GM23338 (cell line): Measurements from ENCODE around the gene RFX7. TPM values are rescaled to one million over a fixed set of nuclear protein-coding genes. Genes with fewer than 3 reads are reported as not detected.

Source experiments
- ATAC-seq: fragments of 200-7000 bp; cut with Tn5 transposase; 3 replicates; pipeline ENCODE4 v1.9.1; 2020
- DNase-seq: peaks from one replicate; pipeline ENCODE4 v3.0.0-alpha.2; 2015; ENCODE audit warnings: low spot score
- H2AFZ ChIP-seq: fragments of 200-600 bp; sonication (generic); 2 replicates; pipeline ENCODE4 v1.8.0; 2016; ENCODE audit warnings: antibody characterized with exemption, mild to moderate bottlenecking, moderate library complexity
- H3F3A ChIP-seq: fragments of 200-600 bp; sonication (generic); replicated peaks from 2 replicates; pipeline ENCODE4 v1.8.0; 2017; ENCODE audit warnings: antibody characterized with exemption, mixed run types, low read depth
- H3K27ac ChIP-seq: fragments of 200-600 bp; sonication (generic); 2 replicates; pipeline ENCODE4 v1.6.1; 2016; ENCODE audit warnings: low read depth
- H3K27me3 ChIP-seq: fragments of 200-600 bp; sonication (generic); 2 replicates; pipeline ENCODE4 v1.8.0; 2016; ENCODE audit warnings: mild to moderate bottlenecking, mixed run types, moderate library complexity; ENCODE audit not compliant: insufficient read depth
- H3K36me3 ChIP-seq: fragments of 200-600 bp; sonication (generic); 2 replicates; pipeline ENCODE4 v1.8.0; 2016; ENCODE audit warnings: mild to moderate bottlenecking; ENCODE audit not compliant: insufficient read depth
- H3K4me1 ChIP-seq: fragments of 200-600 bp; sonication (generic); 2 replicates; pipeline ENCODE4 v1.8.0; 2016; ENCODE audit warnings: mild to moderate bottlenecking, moderate library complexity; ENCODE audit not compliant: insufficient read depth
- H3K4me2 ChIP-seq: fragments of 200-600 bp; sonication (generic); 2 replicates; pipeline ENCODE4 v1.7.1; 2017; ENCODE audit warnings: mixed run types
- H3K4me3 ChIP-seq: fragments of 200-600 bp; sonication (generic); 2 replicates; pipeline ENCODE4 v1.6.1; 2016; ENCODE audit warnings: mixed run types
- H3K79me2 ChIP-seq: fragments of 200-600 bp; sonication (generic); replicated peaks from 2 replicates; pipeline ENCODE4 v1.8.0; 2017; ENCODE audit warnings: mild to moderate bottlenecking; ENCODE audit not compliant: insufficient read depth
- H3K9me2 ChIP-seq: fragments of 200-600 bp; sonication (generic); 2 replicates; pipeline ENCODE4 v1.8.0; 2017; ENCODE audit not compliant: insufficient read depth
- H4K20me1 ChIP-seq: fragments of 200-600 bp; sonication (generic); replicated peaks from 2 replicates; pipeline ENCODE4 v1.8.0; 2017; ENCODE audit warnings: mild to moderate bottlenecking; ENCODE audit not compliant: insufficient read depth
- H3K27ac Mint-ChIP-seq: 2 replicates; pipeline ENCODE4 v1.8.0; 2020; ENCODE audit warnings: inconsistent platforms, mild to moderate bottlenecking, moderate library complexity, mixed read lengths
- H3K27me3 Mint-ChIP-seq: 3 replicates; pipeline ENCODE4 v1.8.0; 2022; ENCODE audit warnings: low read depth, mild to moderate bottlenecking, moderate library complexity, mixed read lengths, inconsistent platforms; ENCODE audit not compliant: insufficient read depth, poor library complexity
- H3K36me3 Mint-ChIP-seq: 3 replicates; pipeline ENCODE4 v1.8.0; 2021; ENCODE audit warnings: low read depth, mild to moderate bottlenecking, inconsistent platforms, moderate library complexity, mixed read lengths
- H3K4me1 Mint-ChIP-seq: 3 replicates; pipeline ENCODE4 v1.8.0; 2020; ENCODE audit warnings: mild to moderate bottlenecking, inconsistent platforms, mixed read lengths
- H3K4me3 Mint-ChIP-seq: 3 replicates; pipeline ENCODE4 v1.8.0; 2021; ENCODE audit warnings: moderate library complexity, mild to moderate bottlenecking, inconsistent platforms, mixed read lengths
- H3K9me3 Mint-ChIP-seq: 3 replicates; pipeline ENCODE4 v1.8.0; 2020; ENCODE audit warnings: moderate library complexity, mild to moderate bottlenecking, inconsistent platforms, mixed read lengths
- CREB1 ChIP-seq: fragments of 250-450 bp; sonication (Bioruptor Pico); IDR thresholded peaks from 2 replicates; pipeline ENCODE4 v1.5.0; 2020; ENCODE audit warnings: low read depth, mild to moderate bottlenecking, moderate library complexity
- CTCF ChIP-seq, 2 experiments: fragments of 200-600 bp in 1 of 2; sonication (generic) in 1 of 2; conservative IDR thresholded peaks; 2 replicates each; pipeline versions ENCODE4 v1.5.1 to v1.6.1; 2016 to 2017; ENCODE audit warnings: antibody characterized with exemption in 2 of 2, low read depth in 2 of 2, mild to moderate bottlenecking in 2 of 2, moderate library complexity in 1 of 2
- EZH2 ChIP-seq: fragments of 200-600 bp; sonication (generic); IDR thresholded peaks from one replicate; pipeline ENCODE4 v1.8.0; 2017; ENCODE audit warnings: antibody characterized with exemption, mild to moderate bottlenecking, low read depth; ENCODE audit not compliant: unreplicated experiment
- EZH2phosphoT487 ChIP-seq: fragments of 200-600 bp; sonication (generic); IDR thresholded peaks from one replicate; pipeline ENCODE4 v1.8.1; 2018; ENCODE audit warnings: antibody characterized with exemption; ENCODE audit not compliant: unreplicated experiment
- JUNB ChIP-seq: IDR thresholded peaks from one replicate; pipeline ENCODE4 v1.6.1; 2016; ENCODE audit warnings: antibody characterized with exemption; ENCODE audit not compliant: unreplicated experiment
- NANOG ChIP-seq: IDR thresholded peaks from 2 replicates; pipeline ENCODE4 v1.6.1; 2016; ENCODE audit warnings: antibody characterized with exemption, borderline replicate concordance
- POLR2AphosphoS5 ChIP-seq: IDR thresholded peaks from 2 replicates; pipeline ENCODE4 v1.6.1; 2016; ENCODE audit warnings: antibody characterized with exemption, low read depth
- REST ChIP-seq: IDR thresholded peaks from one replicate; pipeline ENCODE4 v1.6.1; 2018; ENCODE audit warnings: antibody characterized with exemption; ENCODE audit not compliant: unreplicated experiment
- STAT1 ChIP-seq: IDR thresholded peaks from one replicate; pipeline ENCODE4 v1.6.1; 2016; ENCODE audit warnings: antibody characterized with exemption; ENCODE audit not compliant: unreplicated experiment
- ZNF114 ChIP-seq: fragments of 250-450 bp; sonication (Bioruptor Pico); IDR thresholded peaks from 2 replicates; pipeline ENCODE4 v1.5.0; 2020; ENCODE audit warnings: mild to moderate bottlenecking, moderate library complexity
- ZNF331 ChIP-seq: fragments of 250-450 bp; sonication (Bioruptor Pico); IDR thresholded peaks from 2 replicates; pipeline ENCODE4 v1.5.0; 2020; ENCODE audit warnings: low read depth, mild to moderate bottlenecking, moderate library complexity
- ZNF462 ChIP-seq: fragments of 250-450 bp; sonication (Bioruptor Pico); IDR thresholded peaks from 2 replicates; pipeline ENCODE4 v1.5.0; 2020; ENCODE audit warnings: mild to moderate bottlenecking, moderate library complexity
- polyA plus RNA-seq: library from polyadenylated mRNA; unstranded; fragments of >200 nt; fragmentation: Nextera tagmentation; extraction: Ambion mirVana; gene quantifications from 2 replicates; pipeline ENCODE4 v1.2.1, GENCODE V29; 2016
- total RNA-seq: library from RNA; depleted of rRNA; stranded (reverse); fragments of >200 nt; shearing (Covaris generic); gene quantifications from 2 replicates; pipeline ENCODE4 v1.2.3, GENCODE V29; 2014

RFX7 gene
- total and polyA plus RNA-seq, 2 experiments from 2014 or later, result 17.6 to 33.6 TPM

GRCh38 chr15:56082263-56082761, 161.4 kb downstream of the RFX7 start:
- no peaks in the 10 kb centered on the region for H3F3A ChIP-seq
- no peak overlapping the region for H3K27ac Mint-ChIP-seq
- no peaks in the 10 kb centered on the region for H3K27me3 ChIP-seq
- H3K79me2 ChIP-seq, result no peaks in the 10 kb centered on the region
- H3K9me3 Mint-ChIP-seq, result no peaks in the 10 kb centered on the region
- H3K4me3 Mint-ChIP-seq, result no peak overlapping the region
- DNase-seq (no peak), ATAC-seq (no peak)
- no peaks in the 10 kb centered on the region for H3K4me1 Mint-ChIP-seq
- no peaks in the 10 kb centered on the region for H3K9me2 ChIP-seq
- peaks cover 2% of the 10 kb centered on the region for H3K27me3 Mint-ChIP-seq
- H2AFZ ChIP-seq, result no peak overlapping the region
- no peak overlapping the region for H3K27ac ChIP-seq
- H3K4me1 ChIP-seq, result no peaks in the 10 kb centered on the region
- H3K36me3 ChIP-seq, result no peaks in the 10 kb centered on the region
- no peak for TF ChIP-seq STAT1
- TF ChIP-seq REST, result no peak
- TF ChIP-seq EZH2phosphoT487, result no peak
- no peak for TF ChIP-seq JUNB
- TF ChIP-seq CTCF (conservative IDR thresholded peaks at IDR 0.05; ENCODE audit: low read depth in 2 of 2), result no peak
- TF ChIP-seq ZNF331 (CRISPR knock-in tag), result no peak
- no peak for TF ChIP-seq EZH2
- TF ChIP-seq CREB1 (CRISPR knock-in tag), result no peak
- no peak for TF ChIP-seq POLR2AphosphoS5
- no peak for TF ChIP-seq NANOG
- TF ChIP-seq ZNF114 (CRISPR knock-in tag), result no peak
- no peak for TF ChIP-seq ZNF462 (CRISPR knock-in tag)
- H3K4me2 ChIP-seq, result no peak overlapping the region
- H3K4me3 ChIP-seq, result no peak overlapping the region
- no peaks in the 10 kb centered on the region for H4K20me1 ChIP-seq
- H3K36me3 Mint-ChIP-seq, result no peaks in the 10 kb centered on the region
